Right atrium auricular region (tissue), 2 donors: ENCODE results near the gene THSD4. TPM values are rescaled to one million over a fixed set of nuclear protein-coding genes. Genes with fewer than 3 reads are reported as not detected.
A peak's percentile ranks its signal among the peaks of the same experiment; 100 is the strongest.
"Not testable (repeated sequence)": the region's sequence is repeated elsewhere in the genome, so short reads cannot be mapped to it uniquely, and the experiment has no call there.

Experiments
- DNase-seq: peaks from one replicate; pipeline ENCODE4 v3.0.0-alpha.2; 2019; ENCODE audit warnings: low spot score
- H3K27ac ChIP-seq, 2 donors: fragments of 200-600 bp; sonication (generic); 1 replicate in 1 of 2; 2 replicates in 1 of 2; pipeline ENCODE4 v1.5.1; 2016 to 2019
- H3K27me3 ChIP-seq, 2 donors: fragments of 200-600 bp; sonication (generic); one replicate each; pipeline versions ENCODE4 v1.5.1 to v1.6.0; 2017 to 2019
- H3K36me3 ChIP-seq: fragments of 200-600 bp; sonication (generic); one replicate; pipeline ENCODE4 v1.5.1; 2016
- H3K4me1 ChIP-seq, 2 donors: fragments of 200-600 bp; sonication (generic); one replicate each; pipeline versions ENCODE4 v1.5.1 to v1.6.0; 2017 to 2019
- H3K4me3 ChIP-seq, 2 donors: fragments of 200-600 bp; sonication (generic); 1 replicate in 1 of 2; 2 replicates in 1 of 2; pipeline ENCODE4 v1.5.1; 2017 to 2019; ENCODE audit warnings: mild to moderate bottlenecking in 1 of 2, moderate library complexity in 1 of 2
- H3K9me3 ChIP-seq, 2 donors: fragments of 200-600 bp; sonication (generic); one replicate each; pipeline ENCODE4 v1.5.1; 2019
- total RNA-seq, 2 donors: library from RNA; depleted of rRNA; stranded (reverse); fragments of >200 nt; gene quantifications; one replicate each; pipeline ENCODE4 v1.1.0, GENCODE V29; 2016
- TF ChIP-seq, protein P1 (sequence below), 2 donors: fragments of 200-600 bp; sonication (generic); IDR thresholded peaks; one replicate each; pipeline ENCODE4 v1.5.1; 2019; ENCODE audit warnings: antibody characterized with exemption in 2 of 2

THSD4 gene
- total RNA-seq, 2 donors from 2014 or later = 41.2 to 85.3 TPM

DNA sequence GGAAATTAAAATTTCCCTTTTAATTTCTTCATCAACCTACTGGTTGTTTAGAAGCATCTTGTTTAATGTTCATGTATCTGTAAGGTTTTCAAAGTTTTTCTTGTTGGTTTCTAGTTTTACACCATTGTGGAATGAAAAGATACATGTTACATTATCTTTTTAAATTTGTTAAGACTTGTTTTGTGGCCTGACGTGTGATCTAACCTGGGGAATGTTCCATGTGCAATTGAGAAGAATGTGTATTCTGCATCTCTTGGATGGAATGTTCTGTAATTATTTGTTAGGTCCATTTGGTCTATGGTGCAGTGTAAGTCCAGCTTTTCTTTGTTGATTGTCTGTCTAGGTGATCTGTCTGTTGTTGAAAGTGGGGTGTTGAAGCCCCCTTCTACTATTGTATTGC is 45.7 kb downstream of the THSD4 start:
- TF ChIP-seq, protein P1, sequence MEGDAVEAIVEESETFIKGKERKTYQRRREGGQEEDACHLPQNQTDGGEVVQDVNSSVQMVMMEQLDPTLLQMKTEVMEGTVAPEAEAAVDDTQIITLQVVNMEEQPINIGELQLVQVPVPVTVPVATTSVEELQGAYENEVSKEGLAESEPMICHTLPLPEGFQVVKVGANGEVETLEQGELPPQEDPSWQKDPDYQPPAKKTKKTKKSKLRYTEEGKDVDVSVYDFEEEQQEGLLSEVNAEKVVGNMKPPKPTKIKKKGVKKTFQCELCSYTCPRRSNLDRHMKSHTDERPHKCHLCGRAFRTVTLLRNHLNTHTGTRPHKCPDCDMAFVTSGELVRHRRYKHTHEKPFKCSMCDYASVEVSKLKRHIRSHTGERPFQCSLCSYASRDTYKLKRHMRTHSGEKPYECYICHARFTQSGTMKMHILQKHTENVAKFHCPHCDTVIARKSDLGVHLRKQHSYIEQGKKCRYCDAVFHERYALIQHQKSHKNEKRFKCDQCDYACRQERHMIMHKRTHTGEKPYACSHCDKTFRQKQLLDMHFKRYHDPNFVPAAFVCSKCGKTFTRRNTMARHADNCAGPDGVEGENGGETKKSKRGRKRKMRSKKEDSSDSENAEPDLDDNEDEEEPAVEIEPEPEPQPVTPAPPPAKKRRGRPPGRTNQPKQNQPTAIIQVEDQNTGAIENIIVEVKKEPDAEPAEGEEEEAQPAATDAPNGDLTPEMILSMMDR (IDR thresholded peaks at IDR 0.05) = no peak
- Histone ChIP-seq H3K4me1 (no peaks in the 10 kb centered on the region), H3K9me3 (peaks cover 0 to 13% of the 10 kb centered on the region in 2 donors), H3K36me3 (no peaks in the 10 kb centered on the region), H3K27ac (no peak overlapping the region), H3K27me3 (no peaks in the 10 kb centered on the region), H3K4me3 (no peak overlapping the region)
- DNase-seq = no peak

- Histone ChIP-seq H3K27ac (no peak overlapping the region), H3K27me3 (no peaks in the 10 kb centered on the region), H3K4me3 (no peak overlapping the region), H3K36me3 (no peaks in the 10 kb centered on the region), H3K9me3 (peaks cover 0 to 13% of the 10 kb centered on the region in 2 donors), H3K4me1 (peaks cover 0 to 6% of the 10 kb centered on the region in 2 donors)
- no peak for DNase-seq
- TF ChIP-seq, protein P1 (IDR thresholded peaks at IDR 0.05) = no peak
These were observed 47.0 kb downstream of the THSD4 start for GRCh38 chr15:71162309-71162708.

DNA sequence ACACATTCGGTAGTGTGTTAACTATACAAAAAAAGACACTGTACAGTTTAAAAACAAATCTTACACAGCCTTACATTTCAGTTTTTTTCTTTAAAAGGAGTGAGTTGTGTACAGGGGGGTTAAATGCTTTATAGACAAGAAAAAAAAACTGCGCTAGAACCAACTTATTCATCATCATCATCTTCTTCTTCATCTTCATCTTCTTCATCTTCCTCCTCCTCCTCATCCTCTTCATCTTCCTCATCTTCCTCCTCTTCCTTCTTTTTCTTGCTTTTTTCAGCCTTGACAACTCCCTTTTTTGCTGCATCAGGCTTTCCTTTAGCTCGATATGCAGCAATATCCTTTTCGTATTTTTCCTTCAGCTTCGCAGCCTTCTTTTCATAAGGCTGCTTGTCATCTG is 49.3 kb downstream of the THSD4 start:
- peaks cover 0 to 13% of the 10 kb centered on the region in 2 donors for H3K9me3 ChIP-seq
- peaks cover 0 to 15% of the 10 kb centered on the region in 2 donors for H3K4me1 ChIP-seq
- DNase-seq, H3K4me3 ChIP-seq, H3K27me3 ChIP-seq, H3K27ac ChIP-seq, H3K36me3 ChIP-seq: not testable (repeated sequence)

GRCh38 chr15:71167445-71168165 is 52.3 kb downstream of the THSD4 start:
- DNase-seq = no peak
- peak overlapping the region; percentile 71 to 79 for H3K27ac ChIP-seq

GRCh38 chr15:71168166-71168834 is 53.0 kb downstream of the THSD4 start:
- peaks cover 0 to 15% of the 10 kb centered on the region in 2 donors for H3K4me1 ChIP-seq
- no peaks in the 10 kb centered on the region for H3K36me3 ChIP-seq
- DNase-seq = no peak
- peaks cover 0 to 15% of the 10 kb centered on the region in 2 donors for H3K9me3 ChIP-seq
- H3K4me3 ChIP-seq = no peak overlapping the region
- H3K27ac ChIP-seq = peak overlapping the region; percentile 71 to 79
- H3K27me3 ChIP-seq = no peaks in the 10 kb centered on the region
- TF ChIP-seq, protein P1 (IDR thresholded peaks at IDR 0.05) = no peak

More at GRCh38 chr15:71167445-71168165, 52.3 kb downstream of the THSD4 start:
- Histone ChIP-seq H3K4me1 (peaks cover 0 to 15% of the 10 kb centered on the region in 2 donors), H3K36me3 (no peaks in the 10 kb centered on the region), H3K27me3 (no peaks in the 10 kb centered on the region), H3K4me3 (no peak overlapping the region), H3K9me3 (peaks cover 0 to 19% of the 10 kb centered on the region in 2 donors)
- TF ChIP-seq, protein P1 (IDR thresholded peaks at IDR 0.05) = no peak

- no peaks in the 10 kb centered on the region for H3K27me3 ChIP-seq
- no peaks in the 10 kb centered on the region for H3K36me3 ChIP-seq
- no peak for DNase-seq
- peaks cover 0 to 15% of the 10 kb centered on the region in 2 donors for H3K4me1 ChIP-seq
- TF ChIP-seq, protein P1 (IDR thresholded peaks at IDR 0.05) = no peak
- peaks cover 0 to 15% of the 10 kb centered on the region in 2 donors for H3K9me3 ChIP-seq
- peak overlapping the region; percentile 71 to 79 for H3K27ac ChIP-seq
- no peak overlapping the region for H3K4me3 ChIP-seq
These were observed 54.9 kb downstream of the THSD4 start for GRCh38 chr15:71170163-71170562.
